ENCODE data around the gene DCP1A. TPM values are rescaled to one million over a fixed set of nuclear protein-coding genes. Genes with fewer than 3 reads are reported as not detected.
A peak's percentile ranks its signal among the peaks of the same experiment; 100 is the strongest.

Gene DCP1A
- total and polyA plus RNA-seq, 2 of the 13 experiments (the other 11 are each of a cell fraction or from before 2014, with no cell fraction given): 14.2 to 41.2 TPM

GRCh38 chr3:53269888-53270880 is 77.2 kb downstream of the DCP1A start (continued):
- TF ChIP-seq TRIM22 (IDR thresholded peaks at IDR 0.05) (no peak), SIX4 (CRISPR knock-in tag; IDR thresholded peaks at IDR 0.05) (no peak), ZNF558 (CRISPR knock-in tag; IDR thresholded peaks at IDR 0.05; ENCODE audit: borderline replicate concordance) (no peak), ZNF784 (CRISPR knock-in tag; IDR thresholded peaks at IDR 0.05; ENCODE audit: borderline replicate concordance) (peak; percentile 56; the same call in 1 of the 2 replicates), HOXA7 (CRISPR knock-in tag; IDR thresholded peaks at IDR 0.05) (no peak), ZNF776 (CRISPR knock-in tag; IDR thresholded peaks at IDR 0.05) (no peak; the same call in 1 of the 2 replicates), ZNF562 (CRISPR knock-in tag; IDR thresholded peaks at IDR 0.05; ENCODE audit: borderline replicate concordance) (no peak), SRSF1 (optimal IDR thresholded peaks at IDR 0.05; ENCODE audit: low read depth, low read length) (no peak), MTERF4 (CRISPR knock-in tag; IDR thresholded peaks at IDR 0.05) (no peak), ZNF609 (CRISPR knock-in tag; IDR thresholded peaks at IDR 0.05; ENCODE audit: borderline replicate concordance) (no peak), ZNF580 (CRISPR knock-in tag; IDR thresholded peaks at IDR 0.05; ENCODE audit: borderline replicate concordance, low read depth) (no peak), TMF1 (CRISPR knock-in tag; IDR thresholded peaks at IDR 0.05; ENCODE audit: low read depth) (no peak), SMARCE1 (IDR thresholded peaks at IDR 0.05; ENCODE audit: borderline replicate concordance) (no peak), MAFF (IDR thresholded peaks at IDR 0.05; ENCODE audit: low read depth, low read length) (peak; percentile 98), ZNF333 (CRISPR knock-in tag; IDR thresholded peaks at IDR 0.05; ENCODE audit: borderline replicate concordance) (no peak), GLI4 (CRISPR knock-in tag; IDR thresholded peaks at IDR 0.05; ENCODE audit: borderline replicate concordance) (no peak), HOXA9 (CRISPR knock-in tag; IDR thresholded peaks at IDR 0.05; ENCODE audit: borderline replicate concordance) (no peak), TFDP2 (CRISPR knock-in tag; IDR thresholded peaks at IDR 0.05) (no peak)
